HepG2 (cell line): ENCODE results near the gene HOXD4.

Source experiments
- ELF4 ChIP-seq: sonication (generic); formaldehyde crosslinking; IDR thresholded peaks from 2 replicates; pipeline ENCODE4 v1.5.0; 2020; ENCODE audit warnings: missing genetic modification reagents, mild to moderate bottlenecking, moderate library complexity, borderline replicate concordance
- EZH2 ChIP-seq: conservative IDR thresholded peaks from 2 replicates; pipeline ENCODE4 v1.6.1; 2012; ENCODE audit warnings: mild to moderate bottlenecking, low read depth, low read length, moderate library complexity
- HDAC1 ChIP-seq: sonication (generic); formaldehyde crosslinking; IDR thresholded peaks from 2 replicates; pipeline ENCODE4 v1.5.1; 2020; ENCODE audit warnings: mild to moderate bottlenecking, missing genetic modification reagents
- JUN ChIP-seq: sonication (generic); formaldehyde crosslinking; IDR thresholded peaks from 2 replicates; pipeline ENCODE4 v1.4.0; 2020; ENCODE audit warnings: mild to moderate bottlenecking, missing genetic modification reagents
- MAFF ChIP-seq: IDR thresholded peaks from 2 replicates; pipeline ENCODE4 v1.6.1; 2011; ENCODE audit warnings: low read depth, low read length, improper control_type of control experiment
- PLRG1 ChIP-seq: fragments of 450-650 bp; conservative IDR thresholded peaks from 2 replicates; pipeline ENCODE4 v1.6.1; 2016
- RARG ChIP-seq: sonication (generic); formaldehyde crosslinking; IDR thresholded peaks from 2 replicates; pipeline ENCODE4 v1.4.0; 2020; ENCODE audit warnings: low read depth, mild to moderate bottlenecking, missing genetic modification reagents
- TCF7 ChIP-seq: sonication (generic); IDR thresholded peaks from 2 replicates; pipeline ENCODE4 v1.6.1; 2016; ENCODE audit warnings: antibody characterized with exemption, low read depth
- ZBTB7A ChIP-seq: sonication (generic); formaldehyde crosslinking; IDR thresholded peaks from 2 replicates; pipeline ENCODE4 v1.8.0; 2022; ENCODE audit warnings: mild to moderate bottlenecking, missing genetic modification reagents
- ZNF138 ChIP-seq: sonication (generic); formaldehyde crosslinking; IDR thresholded peaks from 2 replicates; pipeline ENCODE4 v1.5.0; 2020; ENCODE audit warnings: mild to moderate bottlenecking, low read depth, missing genetic modification reagents
- TF ChIP-seq, protein P1 (sequence below): sonication (generic); formaldehyde crosslinking; IDR thresholded peaks from 2 replicates; pipeline ENCODE4 v1.5.0; 2020; ENCODE audit warnings: mild to moderate bottlenecking, missing genetic modification reagents, moderate library complexity
- TF ChIP-seq, protein P2 (sequence below): sonication (generic); formaldehyde crosslinking; IDR thresholded peaks from 2 replicates; pipeline ENCODE4 v1.4.0; 2020; ENCODE audit warnings: missing genetic modification reagents
- TF ChIP-seq, protein P3 (sequence below), 2 experiments: IDR thresholded peaks; 2 replicates each; pipeline ENCODE4 v1.6.1; 2011 to 2012; ENCODE audit warnings: low read length in 2 of 2, borderline replicate concordance in 1 of 2, low read depth in 1 of 2, mild to moderate bottlenecking in 1 of 2, moderate library complexity in 1 of 2

DNA sequence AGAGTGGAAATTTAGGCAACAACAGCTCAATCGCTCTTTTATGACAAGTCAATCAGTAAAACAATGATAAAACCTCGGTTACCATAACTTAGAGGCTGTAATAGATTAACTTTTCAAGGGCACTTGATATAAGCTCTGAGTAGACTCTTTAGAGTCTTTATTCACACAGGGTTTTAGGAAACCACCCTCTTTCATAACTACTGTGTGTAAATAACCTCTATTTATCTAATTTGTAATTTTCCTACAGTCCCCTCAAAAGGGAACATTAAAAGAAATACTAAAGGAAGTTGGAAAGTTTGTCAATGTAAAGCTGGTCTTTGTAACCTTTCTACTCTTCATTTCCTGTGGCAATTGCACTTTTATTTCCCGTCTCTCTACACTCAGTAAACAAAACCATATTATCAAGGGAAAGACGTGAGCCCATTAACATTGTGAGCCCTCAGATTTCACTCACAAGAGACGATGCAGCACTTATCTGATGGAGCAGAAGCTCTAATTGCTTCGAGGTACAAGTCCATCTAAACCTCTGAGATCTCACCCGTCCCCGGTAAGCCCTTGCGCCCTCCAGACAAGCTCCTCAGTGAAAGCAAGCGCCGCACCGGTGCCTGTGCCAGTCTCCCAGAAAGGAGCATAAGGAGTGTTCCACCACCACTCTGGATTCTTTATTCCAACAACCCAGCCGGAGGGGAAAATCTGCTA is 36.0 kb downstream of the HOXD4 start:
- TF ChIP-seq ELF4 (CRISPR knock-in tag), result peak; percentile 92
- TF ChIP-seq ZNF138, result no peak
- peak; percentile 71 for TF ChIP-seq TCF7
- TF ChIP-seq PLRG1, result no peak
- no peak for TF ChIP-seq JUN
- TF ChIP-seq, protein P1, sequence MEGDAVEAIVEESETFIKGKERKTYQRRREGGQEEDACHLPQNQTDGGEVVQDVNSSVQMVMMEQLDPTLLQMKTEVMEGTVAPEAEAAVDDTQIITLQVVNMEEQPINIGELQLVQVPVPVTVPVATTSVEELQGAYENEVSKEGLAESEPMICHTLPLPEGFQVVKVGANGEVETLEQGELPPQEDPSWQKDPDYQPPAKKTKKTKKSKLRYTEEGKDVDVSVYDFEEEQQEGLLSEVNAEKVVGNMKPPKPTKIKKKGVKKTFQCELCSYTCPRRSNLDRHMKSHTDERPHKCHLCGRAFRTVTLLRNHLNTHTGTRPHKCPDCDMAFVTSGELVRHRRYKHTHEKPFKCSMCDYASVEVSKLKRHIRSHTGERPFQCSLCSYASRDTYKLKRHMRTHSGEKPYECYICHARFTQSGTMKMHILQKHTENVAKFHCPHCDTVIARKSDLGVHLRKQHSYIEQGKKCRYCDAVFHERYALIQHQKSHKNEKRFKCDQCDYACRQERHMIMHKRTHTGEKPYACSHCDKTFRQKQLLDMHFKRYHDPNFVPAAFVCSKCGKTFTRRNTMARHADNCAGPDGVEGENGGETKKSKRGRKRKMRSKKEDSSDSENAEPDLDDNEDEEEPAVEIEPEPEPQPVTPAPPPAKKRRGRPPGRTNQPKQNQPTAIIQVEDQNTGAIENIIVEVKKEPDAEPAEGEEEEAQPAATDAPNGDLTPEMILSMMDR (CRISPR knock-in tag), result no peak
- TF ChIP-seq HDAC1 (CRISPR knock-in tag), result no peak; the same call in none of the 2 replicates
- no peak for TF ChIP-seq MAFF
- no peak for TF ChIP-seq ZBTB7A (CRISPR knock-in tag)
- TF ChIP-seq, protein P2, sequence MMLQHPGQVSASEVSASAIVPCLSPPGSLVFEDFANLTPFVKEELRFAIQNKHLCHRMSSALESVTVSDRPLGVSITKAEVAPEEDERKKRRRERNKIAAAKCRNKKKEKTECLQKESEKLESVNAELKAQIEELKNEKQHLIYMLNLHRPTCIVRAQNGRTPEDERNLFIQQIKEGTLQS (CRISPR knock-in tag), result no peak
- TF ChIP-seq, protein P3, sequence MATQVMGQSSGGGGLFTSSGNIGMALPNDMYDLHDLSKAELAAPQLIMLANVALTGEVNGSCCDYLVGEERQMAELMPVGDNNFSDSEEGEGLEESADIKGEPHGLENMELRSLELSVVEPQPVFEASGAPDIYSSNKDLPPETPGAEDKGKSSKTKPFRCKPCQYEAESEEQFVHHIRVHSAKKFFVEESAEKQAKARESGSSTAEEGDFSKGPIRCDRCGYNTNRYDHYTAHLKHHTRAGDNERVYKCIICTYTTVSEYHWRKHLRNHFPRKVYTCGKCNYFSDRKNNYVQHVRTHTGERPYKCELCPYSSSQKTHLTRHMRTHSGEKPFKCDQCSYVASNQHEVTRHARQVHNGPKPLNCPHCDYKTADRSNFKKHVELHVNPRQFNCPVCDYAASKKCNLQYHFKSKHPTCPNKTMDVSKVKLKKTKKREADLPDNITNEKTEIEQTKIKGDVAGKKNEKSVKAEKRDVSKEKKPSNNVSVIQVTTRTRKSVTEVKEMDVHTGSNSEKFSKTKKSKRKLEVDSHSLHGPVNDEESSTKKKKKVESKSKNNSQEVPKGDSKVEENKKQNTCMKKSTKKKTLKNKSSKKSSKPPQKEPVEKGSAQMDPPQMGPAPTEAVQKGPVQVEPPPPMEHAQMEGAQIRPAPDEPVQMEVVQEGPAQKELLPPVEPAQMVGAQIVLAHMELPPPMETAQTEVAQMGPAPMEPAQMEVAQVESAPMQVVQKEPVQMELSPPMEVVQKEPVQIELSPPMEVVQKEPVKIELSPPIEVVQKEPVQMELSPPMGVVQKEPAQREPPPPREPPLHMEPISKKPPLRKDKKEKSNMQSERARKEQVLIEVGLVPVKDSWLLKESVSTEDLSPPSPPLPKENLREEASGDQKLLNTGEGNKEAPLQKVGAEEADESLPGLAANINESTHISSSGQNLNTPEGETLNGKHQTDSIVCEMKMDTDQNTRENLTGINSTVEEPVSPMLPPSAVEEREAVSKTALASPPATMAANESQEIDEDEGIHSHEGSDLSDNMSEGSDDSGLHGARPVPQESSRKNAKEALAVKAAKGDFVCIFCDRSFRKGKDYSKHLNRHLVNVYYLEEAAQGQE (IDR thresholded peaks at IDR 0.05; ENCODE audit: borderline replicate concordance in 1 of 2, low read depth in 1 of 2, low read length in 2 of 2), result no peak
- TF ChIP-seq EZH2, result no peak
- no peak for TF ChIP-seq RARG (CRISPR knock-in tag)
